DND-41 (cell line): ENCODE results near the gene GRAMD4.

Source experiments
- EZH2 ChIP-seq: IDR thresholded peaks from 3 replicates; pipeline ENCODE4 v1.6.1; 2012; ENCODE audit warnings: borderline replicate concordance, low read depth, mild to moderate bottlenecking, moderate library complexity, low read length, inconsistent platforms; ENCODE audit not compliant: severe bottlenecking
- TF ChIP-seq, protein P1 (sequence below): IDR thresholded peaks from 2 replicates; pipeline ENCODE4 v1.5.1; 2012; ENCODE audit warnings: borderline replicate concordance, low read length, moderate library complexity, mild to moderate bottlenecking; ENCODE audit not compliant: poor library complexity, severe bottlenecking; ENCODE audit errors: extremely low read depth

DNA sequence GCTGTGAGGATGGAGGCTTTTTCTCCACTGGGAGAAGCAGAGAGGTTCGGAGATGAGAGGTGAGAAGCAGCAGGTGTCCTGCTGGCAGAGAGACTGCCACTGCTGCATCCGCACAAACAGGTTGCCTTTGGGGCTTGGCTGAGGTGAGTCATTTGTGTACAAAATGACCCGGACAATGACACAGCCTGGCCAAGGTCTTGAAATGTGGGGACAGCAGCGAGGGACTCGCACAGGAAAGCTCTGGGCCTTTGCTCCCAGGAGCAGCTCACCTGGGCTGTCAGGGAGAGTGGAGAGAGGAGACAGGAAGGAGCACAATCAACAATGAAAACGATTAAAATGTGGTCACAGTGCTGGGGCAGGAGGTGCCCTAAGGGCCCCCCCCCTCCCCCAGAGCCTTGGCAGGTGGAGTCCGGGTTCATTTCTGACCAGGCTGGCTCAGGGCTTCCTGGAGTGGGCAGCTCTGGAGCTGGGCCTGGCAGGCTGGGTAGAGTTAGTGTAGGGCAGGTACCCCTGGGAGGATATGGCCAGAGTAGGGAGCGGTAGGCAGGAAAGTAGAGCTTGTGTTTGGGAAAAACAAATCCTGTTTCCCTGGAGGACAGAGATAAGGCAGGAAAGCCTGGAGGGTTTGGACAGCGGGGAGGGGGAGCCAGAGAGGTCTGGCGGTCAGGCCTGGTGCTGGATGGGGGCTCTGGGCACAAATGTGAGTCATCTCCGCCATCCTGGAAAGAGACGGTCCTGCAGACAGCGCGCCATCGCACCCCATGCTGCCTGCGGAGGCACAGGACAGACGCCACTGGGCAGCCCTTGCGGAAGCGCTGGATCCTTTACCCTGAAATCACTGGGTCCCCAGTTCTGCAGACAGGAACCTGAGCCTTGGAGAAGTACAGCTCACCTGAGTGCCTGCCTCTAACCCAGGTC is 44.9 kb upstream of the GRAMD4 start:
- TF ChIP-seq, protein P1, sequence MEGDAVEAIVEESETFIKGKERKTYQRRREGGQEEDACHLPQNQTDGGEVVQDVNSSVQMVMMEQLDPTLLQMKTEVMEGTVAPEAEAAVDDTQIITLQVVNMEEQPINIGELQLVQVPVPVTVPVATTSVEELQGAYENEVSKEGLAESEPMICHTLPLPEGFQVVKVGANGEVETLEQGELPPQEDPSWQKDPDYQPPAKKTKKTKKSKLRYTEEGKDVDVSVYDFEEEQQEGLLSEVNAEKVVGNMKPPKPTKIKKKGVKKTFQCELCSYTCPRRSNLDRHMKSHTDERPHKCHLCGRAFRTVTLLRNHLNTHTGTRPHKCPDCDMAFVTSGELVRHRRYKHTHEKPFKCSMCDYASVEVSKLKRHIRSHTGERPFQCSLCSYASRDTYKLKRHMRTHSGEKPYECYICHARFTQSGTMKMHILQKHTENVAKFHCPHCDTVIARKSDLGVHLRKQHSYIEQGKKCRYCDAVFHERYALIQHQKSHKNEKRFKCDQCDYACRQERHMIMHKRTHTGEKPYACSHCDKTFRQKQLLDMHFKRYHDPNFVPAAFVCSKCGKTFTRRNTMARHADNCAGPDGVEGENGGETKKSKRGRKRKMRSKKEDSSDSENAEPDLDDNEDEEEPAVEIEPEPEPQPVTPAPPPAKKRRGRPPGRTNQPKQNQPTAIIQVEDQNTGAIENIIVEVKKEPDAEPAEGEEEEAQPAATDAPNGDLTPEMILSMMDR = no peak
- no peak for TF ChIP-seq EZH2
